SH-SY5Y (cell line): ENCODE data around the gene HOXA6.

Experiments used
- GATA2 ChIP-seq: IDR thresholded peaks from 2 replicates; pipeline ENCODE4 v1.6.1; 2011; ENCODE audit warnings: mild to moderate bottlenecking, low read depth, low read length
- GATA3 ChIP-seq: IDR thresholded peaks from 2 replicates; pipeline ENCODE4 v1.6.1; 2011; ENCODE audit warnings: low read depth, mild to moderate bottlenecking, low read length, moderate library complexity

DNA sequence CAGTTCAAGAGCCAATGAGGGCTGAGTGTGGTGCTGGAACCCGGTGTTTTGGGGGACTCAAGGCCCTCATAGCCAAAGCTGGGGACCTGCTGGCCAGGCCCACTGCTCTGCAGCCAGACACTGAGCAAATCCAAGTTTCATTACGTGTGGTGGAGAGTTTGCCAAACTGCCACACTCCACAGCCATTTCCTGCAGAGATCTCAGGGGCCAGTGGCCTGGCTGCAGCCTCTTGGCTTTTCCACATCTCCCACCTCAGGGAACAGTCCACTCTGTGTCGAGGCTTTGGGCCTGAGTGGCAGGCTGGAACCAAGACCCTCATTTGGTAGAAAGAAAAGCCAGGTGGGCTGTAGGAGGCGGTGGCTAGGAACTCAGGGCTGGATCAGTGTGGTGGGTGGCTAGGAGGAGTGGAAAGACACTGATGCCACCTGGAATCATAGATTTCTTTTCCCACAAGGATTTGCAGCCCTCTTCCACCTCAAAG lies 34.3 kb upstream of the HOXA6 start:
- TF ChIP-seq GATA2, result no peak
- no peak for TF ChIP-seq GATA3
